Left lobe of liver (tissue), 2 donors: ENCODE data around the gene PARVA. TPM values are rescaled to one million over a fixed set of nuclear protein-coding genes. Genes with fewer than 3 reads are reported as not detected.
A peak's percentile ranks its signal among the peaks of the same experiment; 100 is the strongest.

Experiments
- ATAC-seq: fragments of 200-7000 bp; cut with Tn5 transposase; one replicate; pipeline ENCODE4 v1.9.1; 2020; ENCODE audit warnings: mild to moderate bottlenecking, moderate library complexity
- DNase-seq: peaks from one replicate; pipeline ENCODE4 v3.0.0-alpha.2; 2020; ENCODE audit warnings: low spot score
- total RNA-seq: library from RNA; stranded (reverse); gene quantifications from one replicate; pipeline ENCODE4 v1.2.1, GENCODE V29; 2021
- donor health status: DM: no; HTN: no; CAD: no; lungs with moderate emphysema.
- donor health status: DM: no; HTN: yes; CAD: no.

PARVA gene
- total RNA-seq, 1 donor from 2014 or later = 22.4 TPM

- DNase-seq = peak; percentile 73
- peak; percentile 93 for ATAC-seq
These were observed 26.0 kb downstream of the PARVA start for GRCh38 chr11:12403122-12403996.

GRCh38 chr11:12403997-12404350 lies 26.6 kb downstream of the PARVA start:
- DNase-seq (no peak), ATAC-seq (peak; percentile 26)

- DNase-seq (peak; percentile 65), ATAC-seq (peak; percentile 37)
These were observed 27.1 kb downstream of the PARVA start for GRCh38 chr11:12404436-12404835.

- DNase-seq = no peak
- ATAC-seq = no peak
These were observed 30.9 kb downstream of the PARVA start for GRCh38 chr11:12408156-12408770.

DNA sequence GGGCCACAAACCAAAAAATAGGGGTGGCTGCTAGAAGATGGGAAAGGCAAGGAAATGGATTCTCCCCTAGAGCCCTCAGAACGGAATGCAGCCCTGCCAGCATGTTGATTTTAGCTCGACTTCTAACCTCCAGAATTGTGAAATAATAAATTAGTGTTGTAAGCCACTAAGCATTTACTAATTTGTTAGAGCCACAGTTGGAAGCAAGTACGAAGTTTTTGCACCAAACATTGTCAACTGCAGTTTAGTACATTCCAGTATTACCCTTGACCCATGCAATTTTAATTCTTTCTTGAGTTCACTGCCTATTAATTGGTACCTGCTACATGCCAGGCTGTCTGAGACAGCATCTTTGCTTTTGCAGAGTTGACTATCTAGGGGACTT lies 32.2 kb downstream of the PARVA start:
- no peak for DNase-seq
- peak; percentile 67 for ATAC-seq

- DNase-seq (no peak), ATAC-seq (peak; percentile 65)
These were observed 32.8 kb downstream of the PARVA start for GRCh38 chr11:12410006-12410728.

DNA sequence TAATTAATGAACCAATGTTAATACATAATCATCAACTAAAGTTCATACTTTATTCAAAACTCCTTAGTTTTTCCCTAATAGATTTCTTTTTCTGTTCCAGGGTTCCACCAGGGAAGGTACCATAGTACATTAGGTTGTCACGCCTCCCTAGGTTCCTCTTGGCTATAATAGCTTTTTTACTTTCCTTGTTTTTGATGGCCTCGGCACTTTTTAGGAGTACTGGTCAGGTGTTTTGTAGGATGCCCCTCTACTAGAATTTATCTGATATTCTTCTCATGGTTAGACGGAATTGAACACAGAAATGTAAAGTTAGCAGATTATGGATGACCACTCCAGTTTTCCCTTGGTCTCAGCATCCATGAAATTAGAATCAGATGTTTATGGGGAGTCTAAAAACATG lies 34.0 kb downstream of the PARVA start:
- ATAC-seq (no peak), DNase-seq (no peak)

DNA sequence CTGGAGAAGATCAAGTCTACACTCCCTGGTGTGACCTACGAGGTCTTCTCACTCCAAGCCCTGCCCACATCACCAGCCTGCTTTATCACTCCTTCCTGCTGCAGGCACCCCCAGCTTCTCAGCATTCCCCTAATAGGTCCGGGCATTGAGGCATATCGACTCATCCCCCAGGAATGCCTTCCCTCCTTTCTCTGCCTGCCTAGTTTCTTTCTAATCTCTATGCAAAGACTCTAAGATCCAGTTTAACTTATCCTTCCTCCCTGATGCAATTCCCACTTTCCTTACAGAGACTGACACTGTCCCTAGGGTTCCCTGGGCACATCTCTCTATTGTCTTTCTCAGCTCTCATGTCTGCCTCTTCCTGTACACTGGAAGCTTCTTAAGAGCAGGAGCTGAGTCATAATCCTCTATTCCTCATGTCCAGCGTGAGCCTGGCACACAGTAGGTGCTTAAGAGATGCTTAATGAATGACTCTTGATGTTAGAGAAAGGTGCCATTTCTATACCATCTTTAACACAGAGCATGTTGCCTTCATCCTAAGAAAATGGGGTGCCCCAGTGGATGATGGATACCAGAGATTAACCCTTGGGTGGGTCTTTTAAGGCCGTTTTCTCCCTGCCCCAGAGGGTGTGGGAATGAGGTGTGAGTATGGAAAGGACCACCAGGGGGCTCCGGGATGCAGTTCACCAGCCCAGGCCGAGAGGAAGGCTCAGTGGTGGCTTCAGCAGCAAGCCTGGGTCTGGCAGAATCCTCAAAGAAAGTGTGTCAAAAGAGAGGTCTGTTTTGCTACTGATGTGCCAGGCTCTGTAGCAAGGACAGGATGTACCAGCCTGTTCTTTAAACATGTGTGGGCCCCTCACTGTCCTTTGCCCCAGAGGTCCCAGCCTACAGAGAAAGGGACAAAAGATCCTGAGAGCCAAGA lies 34.7 kb downstream of the PARVA start:
- DNase-seq (no peak), ATAC-seq (peak; percentile 69)

GRCh38 chr11:12413141-12414052 lies 36.0 kb downstream of the PARVA start:
- no peak for ATAC-seq
- no peak for DNase-seq

DNA sequence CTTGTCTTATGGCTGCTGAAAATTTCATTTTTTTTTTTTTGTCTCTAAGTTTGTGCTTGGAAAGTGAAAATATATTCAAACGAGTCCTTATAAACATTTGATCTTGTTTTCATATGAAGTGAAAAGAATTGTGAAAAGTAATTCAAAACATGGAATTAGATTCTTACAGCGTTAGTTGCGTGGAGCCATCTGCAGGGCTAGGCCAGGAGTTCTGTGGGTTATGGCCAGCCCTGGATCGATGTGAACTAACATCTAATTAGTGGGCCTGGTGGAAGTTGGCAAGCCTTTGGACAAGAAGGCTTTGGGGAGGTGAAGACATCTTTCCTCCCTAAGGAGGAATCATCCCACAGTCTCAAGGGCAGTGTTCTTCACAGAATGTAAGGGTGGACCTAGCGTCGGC lies 37.2 kb downstream of the PARVA start:
- no peak for ATAC-seq
- DNase-seq = no peak

GRCh38 chr11:12415342-12415966 lies 38.1 kb downstream of the PARVA start:
- DNase-seq (no peak), ATAC-seq (no peak)

- ATAC-seq (no peak), DNase-seq (no peak)
These were observed 39.2 kb downstream of the PARVA start for GRCh38 chr11:12416552-12416951.

DNA sequence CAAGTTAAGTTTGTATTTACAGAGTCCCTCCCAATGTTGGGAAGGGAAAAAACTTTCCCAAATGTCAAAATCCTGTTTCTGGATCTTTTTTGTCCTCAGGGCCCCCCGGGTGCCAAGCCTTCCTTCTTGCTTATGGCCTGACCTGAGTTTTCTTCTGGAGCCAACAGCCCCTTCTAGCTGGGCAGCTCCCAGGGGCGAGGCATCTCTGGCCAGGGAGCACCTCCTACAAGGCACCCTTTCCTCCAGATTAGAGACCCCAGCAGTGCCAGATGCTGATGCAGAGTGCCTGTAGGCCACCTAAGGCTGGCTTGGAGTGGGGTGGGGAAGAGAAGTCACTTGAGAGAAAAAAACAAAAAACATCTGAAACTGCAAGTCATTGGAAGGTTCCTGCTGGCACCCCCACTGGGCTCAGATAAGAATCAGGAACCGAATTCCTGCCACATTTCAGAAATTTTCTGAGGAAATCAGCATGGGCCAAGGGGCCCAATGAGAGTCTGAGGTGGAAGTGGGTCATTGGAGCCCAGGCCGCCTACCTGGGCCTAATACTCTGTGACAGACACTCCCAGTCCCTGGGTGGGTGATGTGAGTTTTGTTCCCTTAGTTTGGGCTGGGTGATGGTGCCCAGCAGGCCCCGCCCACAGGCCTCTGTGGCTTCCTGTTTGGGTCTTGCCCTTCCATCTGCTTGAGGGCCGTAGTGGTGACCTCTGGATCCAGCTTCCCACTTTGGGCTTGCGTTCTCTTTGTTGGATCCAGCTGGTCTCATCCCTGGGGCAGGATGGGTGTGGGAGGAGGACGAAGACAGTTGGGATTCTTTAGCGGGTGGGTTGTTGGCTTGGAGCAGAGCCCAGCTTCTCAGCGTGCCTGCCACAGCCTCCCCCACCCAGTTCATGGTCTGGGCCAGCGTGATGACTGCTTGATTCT lies 40.6 kb downstream of the PARVA start:
- no peak for ATAC-seq
- no peak for DNase-seq

DNA sequence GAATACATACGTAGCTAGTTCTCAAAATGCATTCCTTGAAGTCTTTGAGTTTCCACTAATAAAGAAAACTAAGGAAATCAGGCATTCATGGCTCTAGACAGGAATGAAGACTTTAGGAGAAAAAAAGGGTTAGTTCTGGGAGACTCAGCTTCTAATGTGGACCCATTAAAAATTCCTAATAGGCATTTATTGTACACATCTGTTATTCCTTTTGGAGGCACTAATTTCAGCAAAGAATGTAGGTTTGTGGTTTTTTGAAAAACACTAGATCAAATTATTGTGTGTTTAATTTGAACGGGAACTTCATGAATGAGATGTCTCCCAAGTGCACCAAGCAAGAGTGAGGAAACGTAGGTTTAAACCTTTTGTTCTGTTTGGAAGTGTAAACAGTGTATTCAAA lies 42.7 kb downstream of the PARVA start:
- ATAC-seq = no peak
- no peak for DNase-seq

DNA sequence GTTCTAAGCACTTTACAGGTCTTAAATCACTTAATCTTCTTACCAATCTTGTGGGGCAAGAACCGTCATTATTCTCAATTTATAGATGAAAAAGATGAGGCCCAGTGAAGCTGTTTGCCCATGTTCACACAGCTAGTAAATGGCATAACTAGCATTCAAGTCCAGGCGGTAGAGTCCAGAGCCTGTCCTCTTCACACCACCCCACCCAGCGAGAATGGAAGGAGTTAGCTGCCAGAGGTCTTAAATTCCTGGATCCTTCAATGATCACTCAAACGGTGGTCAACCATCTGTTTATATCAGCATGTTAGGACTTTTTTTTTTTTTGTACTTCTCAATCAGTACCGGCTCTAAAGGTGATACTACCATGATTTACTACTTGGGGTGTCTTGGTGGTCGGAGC lies 43.3 kb downstream of the PARVA start:
- no peak for DNase-seq
- ATAC-seq = no peak

DNA sequence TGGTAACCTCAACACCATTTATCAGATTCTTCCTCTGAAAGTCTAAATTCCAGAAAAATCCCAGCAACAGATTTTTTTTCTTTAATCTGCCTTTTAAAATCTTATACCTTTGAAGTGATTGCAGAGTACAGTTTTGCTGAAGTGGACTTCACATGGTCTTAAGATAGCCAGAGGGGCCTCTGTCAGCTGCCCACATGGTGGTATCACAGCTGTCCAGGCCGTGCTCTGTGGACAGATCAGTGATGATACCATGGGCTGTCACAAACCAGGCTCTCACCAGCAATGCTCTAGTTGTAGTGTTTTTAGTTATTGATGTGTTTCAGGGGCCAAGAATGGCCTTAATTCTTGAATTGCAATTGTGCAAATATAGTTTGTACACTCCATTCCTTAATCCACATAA lies 44.0 kb downstream of the PARVA start:
- no peak for ATAC-seq
- no peak for DNase-seq

DNA sequence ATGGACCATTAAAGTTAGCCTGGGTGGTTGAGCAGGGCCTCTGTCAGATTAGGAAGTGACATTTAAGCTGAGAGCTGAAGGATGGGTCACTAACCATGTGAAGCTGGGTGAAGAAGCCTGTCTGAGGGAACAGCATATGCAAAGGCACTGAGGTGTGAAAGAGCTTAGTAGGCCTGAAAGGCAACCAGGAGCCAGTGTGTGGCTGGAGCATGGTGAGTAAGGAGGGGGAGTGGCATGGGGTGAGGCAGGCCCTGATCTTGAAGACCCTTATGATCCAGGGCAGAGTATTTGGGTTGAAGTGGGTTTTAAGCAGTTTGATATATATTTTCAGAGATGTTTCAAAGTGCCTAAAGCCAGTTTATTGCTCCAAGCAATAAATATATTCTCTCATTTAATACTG lies 48.8 kb downstream of the PARVA start:
- DNase-seq (no peak), ATAC-seq (no peak)

- ATAC-seq = no peak
- DNase-seq = no peak
These were observed 51.8 kb downstream of the PARVA start for GRCh38 chr11:12429155-12429554.
